Bronchial epithelial cell (primary cell): Measurements from ENCODE around the gene MRPL21. TPM values are rescaled to one million over a fixed set of nuclear protein-coding genes. Genes with fewer than 3 reads are reported as not detected.
A peak's percentile ranks its signal among the peaks of the same experiment; 100 is the strongest.

ENCODE experiments used
- DNase-seq: peaks from one replicate; pipeline ENCODE4 v3.0.0-alpha.2; 2010; ENCODE audit warnings: low read depth
- FAIRE-seq: peaks from 2 replicates; lab custom pipeline; 2011; peaks lifted over from hg19 to GRCh38; lab: Jason Lieb, UNC
- H3K27me3 ChIP-seq: 2 replicates; pipeline ENCODE4 v1.5.1; 2011; ENCODE audit warnings: low read length; ENCODE audit not compliant: control insufficient read depth, insufficient read depth
- H3K36me3 ChIP-seq: 2 replicates; pipeline ENCODE4 v1.5.1; 2011; ENCODE audit warnings: low read length; ENCODE audit not compliant: control insufficient read depth, insufficient read depth
- H3K4me3 ChIP-seq: 2 replicates; pipeline ENCODE4 v1.5.1; 2011; ENCODE audit warnings: mild to moderate bottlenecking, low read depth, low read length, control low read depth
- CTCF ChIP-seq: IDR thresholded peaks from 2 replicates; pipeline ENCODE4 v1.5.1; 2011; ENCODE audit warnings: mild to moderate bottlenecking, moderate library complexity, low read length, control low read depth, inconsistent platforms; ENCODE audit not compliant: insufficient read depth, severe bottlenecking
- total RNA-seq: library from RNA; depleted of rRNA; stranded (reverse); fragments of >200 nt; gene quantifications from 2 replicates; pipeline ENCODE4 v1.2.1, GENCODE V29; 2014

The MRPL21 gene
- total RNA-seq = 50.8 and 65.0 TPM in 2 replicates

DNA sequence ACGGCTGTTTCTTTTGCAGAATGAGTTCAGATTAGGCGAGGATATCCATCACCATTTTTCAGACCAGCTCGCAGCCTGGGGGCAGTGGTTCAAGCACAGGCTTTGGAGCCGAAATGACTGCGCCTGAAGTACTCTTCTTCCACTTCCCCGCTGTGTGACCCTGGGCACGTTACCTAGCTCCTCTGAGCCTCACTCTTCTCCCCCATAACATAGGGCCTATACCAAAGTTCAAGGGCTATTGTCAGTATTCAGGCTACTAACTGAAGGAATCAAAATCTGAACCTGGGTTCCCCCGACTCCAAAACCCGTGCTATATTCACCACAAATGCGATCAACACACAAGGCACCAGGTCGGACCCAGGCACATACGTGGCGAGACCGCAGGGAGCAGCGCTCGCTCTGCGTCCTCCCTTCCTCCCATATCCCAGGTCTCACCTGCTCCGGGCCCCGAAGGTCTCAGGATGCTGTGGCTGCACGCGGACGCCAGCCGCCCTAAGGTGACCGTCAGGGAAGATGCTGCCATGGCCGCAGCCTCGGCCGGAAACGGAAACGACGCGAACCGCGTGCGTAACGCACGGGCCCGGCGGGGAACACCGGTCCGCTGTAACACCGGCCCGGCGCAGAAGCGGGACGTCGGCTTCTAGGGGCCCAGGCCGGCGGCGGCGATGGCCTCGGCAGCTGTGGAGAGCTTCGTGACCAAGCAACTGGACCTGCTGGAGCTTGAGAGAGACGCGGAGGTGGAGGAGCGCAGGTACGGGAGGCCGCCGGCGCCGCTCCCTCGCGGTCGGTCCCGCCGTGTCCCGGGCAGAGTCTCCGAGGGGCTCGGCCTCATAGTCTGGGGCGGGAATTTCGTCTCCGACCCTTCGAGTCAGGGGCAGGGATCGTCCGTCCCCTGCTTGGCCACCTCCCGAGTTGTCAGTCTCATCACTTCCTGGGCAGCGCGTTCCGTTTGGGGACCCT, at the start of gene MRPL21, which contains the start of gene IGHMBP2:
TSS of gene MRPL21 (minus strand) at position 545 of the 960 bp plus-strand sequence. CDS start at position 523, 22 bp downstream.
TSS of gene IGHMBP2 (plus strand) at position 604 of the 960 bp plus-strand sequence. CDS start at position 666, 62 bp downstream.
- no peak for TF ChIP-seq CTCF
- FAIRE-seq = no peak

DNA sequence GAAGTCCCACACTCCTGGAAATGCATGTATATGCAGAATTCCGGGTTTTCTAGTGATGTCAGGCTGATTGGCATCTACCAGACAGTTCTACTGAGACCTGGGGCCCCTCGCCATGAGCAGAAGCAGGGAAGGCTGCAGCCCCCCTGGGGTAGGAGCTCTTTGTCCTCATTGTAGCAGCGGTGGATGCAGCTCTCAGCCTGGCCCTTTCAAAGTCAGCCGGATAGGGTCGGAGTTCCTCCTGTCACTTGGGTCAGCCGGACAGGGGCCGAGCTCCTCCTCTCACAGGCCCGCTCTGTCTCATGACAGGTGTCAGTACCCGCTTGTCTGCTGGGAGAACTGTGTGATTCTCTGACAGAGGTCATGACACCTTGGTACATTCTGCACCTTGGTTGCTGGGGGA, 47.1 kb upstream of the MRPL21 start:
- H3K27me3 ChIP-seq = peaks cover 1% of the 10 kb centered on the region
- H3K4me3 ChIP-seq = no peak overlapping the region
- no peak for FAIRE-seq

More for the DNA sequence above, at the start of gene MRPL21, which contains the start of gene IGHMBP2:
- peak within 1 kb of the TSS; percentile 86 for H3K4me3 ChIP-seq
- peaks cover 15% of the 10 kb centered on the region for H3K36me3 ChIP-seq
- H3K27me3 ChIP-seq = no peaks in the 10 kb centered on the region
- DNase-seq = peak; percentile 50

GRCh38 chr11:68950270-68950669, 46.6 kb upstream of the MRPL21 start:
- DNase-seq (peak; percentile 6), FAIRE-seq (no peak)
- H3K27me3 ChIP-seq = peaks cover 1% of the 10 kb centered on the region
- no peak overlapping the region for H3K4me3 ChIP-seq
- TF ChIP-seq CTCF = peak; percentile 47
- no peaks in the 10 kb centered on the region for H3K36me3 ChIP-seq

More for the DNA sequence above, 47.1 kb upstream of the MRPL21 start:
- no peak for DNase-seq
- no peak for TF ChIP-seq CTCF
- H3K36me3 ChIP-seq = no peaks in the 10 kb centered on the region

GRCh38 chr11:68948935-68949334, 45.3 kb upstream of the MRPL21 start:
- DNase-seq = no peak
- no peak for TF ChIP-seq CTCF
- H3K4me3 ChIP-seq = no peak overlapping the region
- FAIRE-seq = no peak
- peaks cover 1% of the 10 kb centered on the region for H3K27me3 ChIP-seq
- no peaks in the 10 kb centered on the region for H3K36me3 ChIP-seq

DNA sequence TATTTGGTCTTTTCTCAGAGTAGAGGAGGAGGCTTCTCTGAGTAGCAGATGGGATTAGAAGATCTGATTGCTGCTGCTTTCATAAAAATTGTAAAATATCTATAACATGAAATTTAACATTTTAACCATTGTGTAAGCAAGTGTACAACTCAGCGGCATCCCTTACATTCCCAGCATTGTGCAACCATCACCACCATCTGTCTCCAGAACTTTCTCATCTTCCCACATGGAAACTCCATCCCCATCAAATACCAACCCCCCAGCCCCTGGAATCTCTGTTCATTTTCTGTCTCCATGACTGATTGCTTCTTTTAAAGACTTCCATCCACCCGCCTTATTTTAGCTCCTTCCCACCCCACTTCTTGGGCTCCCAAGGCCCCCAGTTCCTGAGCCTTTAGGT, 44.9 kb upstream of the MRPL21 start:
- DNase-seq = no peak
- Histone ChIP-seq H3K36me3 (no peaks in the 10 kb centered on the region), H3K27me3 (peaks cover 1% of the 10 kb centered on the region), H3K4me3 (no peak overlapping the region)
- no peak for FAIRE-seq
- TF ChIP-seq CTCF = no peak
